B cell (primary cell): Measurements from ENCODE around the gene ATP13A5. TPM values are rescaled to one million over a fixed set of nuclear protein-coding genes. Genes with fewer than 3 reads are reported as not detected.

Source experiments
- ATAC-seq: fragments of 200-7000 bp; cut with Tn5 transposase; one replicate; pipeline ENCODE4 v1.10.0; 2021; ENCODE audit warnings: low read depth, mild to moderate bottlenecking, moderate number of reproducible peaks, moderate library complexity
- CTCF ChIA-PET: fragments of 350-600 bp; sonication (Branson Sonifier 250); formaldehyde crosslinking; loops from one replicate; lab custom pipeline; 2021; ENCODE audit warnings: antibody characterized with exemption, inconsistent platforms; lab: Charles Lee
- POLR2A ChIA-PET: fragments of 350-600 bp; sonication (Branson Sonifier 250); formaldehyde crosslinking; loops from one replicate; lab custom pipeline; 2021; ENCODE audit warnings: antibody characterized with exemption; lab: Charles Lee
- DNase-seq: peaks from one replicate; pipeline ENCODE4 v3.0.0; 2013
- H2AFZ ChIP-seq: 2 replicates; pipeline ENCODE4 v1.6.1; 2012; ENCODE audit warnings: mild to moderate bottlenecking, low read depth, low read length; ENCODE audit not compliant: insufficient read depth, poor library complexity, severe bottlenecking
- H3K27ac ChIP-seq, 2 donors: 1 replicate in 1 of 2; 2 replicates in 1 of 2; pipeline ENCODE4 v1.5.1; 2012 to 2013; ENCODE audit warnings: low read length in 2 of 2, mild to moderate bottlenecking in 2 of 2, moderate library complexity in 1 of 2
- H3K27me3 ChIP-seq, 4 experiments: fragments of 200-600 bp in 1 of 4; sonication (generic) in 1 of 4; replicated peaks in 1 of 4; 1 replicate in 2 of 4; 2 replicates in 2 of 4; pipeline versions ENCODE4 v1.6.1 to v1.7.0; 2013 to 2016; ENCODE audit warnings: low read length in 3 of 4, mild to moderate bottlenecking in 2 of 4, mixed read lengths in 1 of 4, moderate library complexity in 1 of 4; ENCODE audit not compliant: insufficient read depth in 4 of 4, control insufficient read depth in 3 of 4; ENCODE audit errors: control extremely low read depth in 1 of 4
- H3K36me3 ChIP-seq, 2 experiments: replicated peaks in 1 of 2; 1 replicate in 1 of 2; 2 replicates in 1 of 2; pipeline versions ENCODE4 v1.6.1 to v1.7.1; 2013; ENCODE audit warnings: low read length in 1 of 2; ENCODE audit not compliant: insufficient read depth in 2 of 2, control insufficient read depth in 1 of 2; ENCODE audit errors: control extremely low read depth in 1 of 2, extremely low read depth in 1 of 2
- H3K4me1 ChIP-seq, 2 donors: fragments of 200-600 bp in 1 of 2; sonication (generic) in 1 of 2; 1 replicate in 1 of 2; 2 replicates in 1 of 2; pipeline versions ENCODE4 v1.5.1 to v1.6.1; 2013 to 2017; ENCODE audit warnings: low read length in 2 of 2; ENCODE audit not compliant: control insufficient read depth in 2 of 2, insufficient read depth in 2 of 2
- H3K4me2 ChIP-seq: replicated peaks from 2 replicates; pipeline ENCODE3; 2012; ENCODE audit warnings: mild to moderate bottlenecking, low read depth, low read length; ENCODE audit not compliant: poor library complexity, severe bottlenecking
- H3K4me3 ChIP-seq, 5 experiments: fragments of 200-600 bp in 1 of 5; sonication (generic) in 1 of 5; 1 replicate in 3 of 5; 2 replicates in 2 of 5; pipeline versions ENCODE4 v1.5.1 to v1.7.0; 2011 to 2016; ENCODE audit warnings: low read length in 4 of 5, mild to moderate bottlenecking in 4 of 5, low read depth in 2 of 5, control low read depth in 1 of 5, moderate library complexity in 1 of 5; ENCODE audit not compliant: insufficient read depth in 1 of 5; ENCODE audit errors: control extremely low read depth in 1 of 5, extremely low read depth in 1 of 5
- H3K79me2 ChIP-seq: fragments of 200-600 bp; sonication (generic); one replicate; pipeline ENCODE4 v1.6.0; 2016; ENCODE audit warnings: low read length; ENCODE audit not compliant: control insufficient read depth, insufficient read depth
- H3K9ac ChIP-seq: fragments of 200-600 bp; sonication (generic); 2 replicates; pipeline ENCODE4 v1.6.1; 2017; ENCODE audit warnings: mild to moderate bottlenecking, low read length, moderate library complexity
- H3K9me3 ChIP-seq, 3 donors: one replicate each; pipeline versions ENCODE4 v1.6.1 to v1.7.1; 2013; ENCODE audit warnings: low read length in 2 of 3; ENCODE audit not compliant: control insufficient read depth in 2 of 3, insufficient read depth in 1 of 3; ENCODE audit errors: control extremely low read depth in 1 of 3
- H4K20me1 ChIP-seq: 2 replicates; pipeline ENCODE4 v1.6.0; 2012; ENCODE audit warnings: mild to moderate bottlenecking, low read length; ENCODE audit not compliant: insufficient read depth, control insufficient read depth, poor library complexity, severe bottlenecking
- H3K27ac Mint-ChIP-seq: one replicate; pipeline ENCODE4 v1.8.0; 2021; ENCODE audit warnings: mixed read lengths
- H3K27me3 Mint-ChIP-seq: one replicate; pipeline ENCODE4 v1.8.0; 2021; ENCODE audit warnings: mixed read lengths
- H3K4me1 Mint-ChIP-seq: one replicate; pipeline ENCODE4 v1.8.0; 2021; ENCODE audit warnings: mixed read lengths
- H3K4me3 Mint-ChIP-seq: one replicate; pipeline ENCODE4 v1.8.0; 2021; ENCODE audit warnings: mixed read lengths
- H3K9me3 Mint-ChIP-seq: one replicate; pipeline ENCODE4 v1.8.0; 2022; ENCODE audit warnings: mixed read lengths; ENCODE audit not compliant: insufficient read depth
- CTCF ChIP-seq: fragments of 200-600 bp; IDR thresholded peaks from one replicate; pipeline ENCODE4 v1.8.0; 2022; ENCODE audit warnings: antibody characterized with exemption, mild to moderate bottlenecking
- EZH2 ChIP-seq: IDR thresholded peaks from 2 replicates; pipeline ENCODE4 v1.6.1; 2012; ENCODE audit warnings: borderline replicate concordance, low read depth, mild to moderate bottlenecking, moderate library complexity, low read length; ENCODE audit not compliant: insufficient read depth, poor library complexity, severe bottlenecking
- WGBS: methylation state at CpG from one replicate; pipeline ENCODE4 v1.1.5; 2013; ENCODE audit warnings: missing lambda C conversion rate; ENCODE audit not compliant: insufficient coverage; 5-methylcytosine and 5-hydroxymethylcytosine counted together
- intact Hi-C: fragments of 100-400 bp; cut with micrococcal nuclease; formaldehyde crosslinking; loops from one replicate; pipeline ENCODE4 v1.10.0; 2022
- polyA plus RNA-seq: library from polyadenylated mRNA; depleted of rRNA; stranded (reverse); fragments of >200 nt; gene quantifications from 2 replicates; pipeline ENCODE4 v1.2.3, GENCODE V29; 2012
- total RNA-seq, 2 donors: library from RNA; stranded (reverse); fragments of 120-200 nt in 1 of 2; gene quantifications; 1 replicate in 1 of 2; 2 replicates in 1 of 2; pipeline versions ENCODE4 v1.2.3 to v1.2.4, GENCODE V29; 2013 to 2022

ATP13A5 gene
- total and polyA plus RNA-seq, 2 donors (not counting 1 experiment from before 2014, with no cell fraction given) = 0.12 TPM; not detected in 1

GRCh38 chr3:193387596-193387995 lies 9.0 kb upstream of the ATP13A5 start:
- Mint-ChIP-seq H3K4me1 (no peaks in the 10 kb centered on the region), H3K9me3 (no peaks in the 10 kb centered on the region), H3K27ac (no peak overlapping the region), H3K4me3 (no peak overlapping the region), H3K27me3 (peaks cover 19% of the 10 kb centered on the region)
- intact Hi-C loops = no loop called here
- H3K79me2 ChIP-seq = no peaks in the 10 kb centered on the region
- H3K9me3 ChIP-seq = peaks cover 0 to 3% (median 0%) of the 10 kb centered on the region in 3 donors
- TF ChIP-seq EZH2 (no peak), CTCF (no peak)
- H2AFZ ChIP-seq = no peak overlapping the region
- no peaks in the 10 kb centered on the region for H4K20me1 ChIP-seq
- H3K9ac ChIP-seq = no peak overlapping the region
- no peak for DNase-seq
- no peaks in the 10 kb centered on the region for H3K4me1 ChIP-seq
- no peak for ATAC-seq
- no peak overlapping the region for H3K27ac ChIP-seq
- ChIA-PET CTCF (no interaction called here), POLR2A (no interaction called here)
- no peaks in the 10 kb centered on the region for H3K27me3 ChIP-seq
- H3K36me3 ChIP-seq = no peaks in the 10 kb centered on the region
- no peak overlapping the region for H3K4me2 ChIP-seq
- no peak overlapping the region for H3K4me3 ChIP-seq
- WGBS = 67% methylated on average over 1 of the region's 2 CpGs

DNA sequence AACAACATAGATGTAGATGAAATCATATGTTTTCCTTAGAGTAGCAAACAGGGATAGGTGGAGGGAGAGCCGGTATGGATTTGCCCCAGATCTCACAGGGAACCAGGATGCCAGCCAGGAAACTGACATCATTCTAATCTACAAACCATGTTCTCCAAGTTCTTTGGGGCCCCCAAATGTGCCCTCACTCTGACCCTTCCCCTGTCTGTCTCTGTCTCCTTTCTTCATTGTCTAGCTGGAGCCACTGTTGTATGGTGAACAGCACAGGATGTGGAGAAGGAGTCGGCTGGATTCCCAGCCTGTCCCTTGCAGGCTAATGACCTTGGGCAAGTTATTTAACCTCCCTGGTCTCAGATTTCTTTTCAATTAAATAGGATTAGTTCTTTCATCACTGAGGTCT lies 962 bp downstream of the ATP13A5 start:
- no peak overlapping the region for H3K9ac ChIP-seq
- POLR2A ChIA-PET = no interaction called here

More for the DNA sequence above, 962 bp downstream of the ATP13A5 start:
- H3K79me2 ChIP-seq = no peaks in the 10 kb centered on the region
- no CpG with 5 or more reads among the region's 2 CpGs for WGBS
- H3K9me3 Mint-ChIP-seq = no peaks in the 10 kb centered on the region
- H3K4me3 ChIP-seq = no peak overlapping the region
- no peaks in the 10 kb centered on the region for H3K9me3 ChIP-seq
- ATAC-seq (no peak), DNase-seq (no peak)
- H3K4me2 ChIP-seq = no peak overlapping the region
- H3K27ac ChIP-seq = no peak overlapping the region
- H3K27me3 Mint-ChIP-seq = peaks cover 45% of the 10 kb centered on the region
- CTCF ChIA-PET = no interaction called here
- no peaks in the 10 kb centered on the region for H3K27me3 ChIP-seq
- no peaks in the 10 kb centered on the region for H3K36me3 ChIP-seq
- no peaks in the 10 kb centered on the region for H3K4me1 Mint-ChIP-seq
- H3K4me1 ChIP-seq = no peaks in the 10 kb centered on the region
- intact Hi-C loops = no loop called here
- no peak overlapping the region for H2AFZ ChIP-seq
- H4K20me1 ChIP-seq = no peaks in the 10 kb centered on the region
- no peak overlapping the region for H3K27ac Mint-ChIP-seq
- H3K4me3 Mint-ChIP-seq = no peak overlapping the region
- no peak for TF ChIP-seq CTCF
- no peak for TF ChIP-seq EZH2
